HEK293 (cell line): Measurements from ENCODE around the gene EIF4E2.
A peak's percentile ranks its signal among the peaks of the same experiment; 100 is the strongest.

Experiments
- BCL11B ChIP-seq: fragments of 450-650 bp; formaldehyde crosslinking; IDR thresholded peaks from 2 replicates; pipeline ENCODE4 v1.5.1; 2016; ENCODE audit warnings: low read depth, missing biosample characterization, missing genetic modification characterization
- FEZF1 ChIP-seq: fragments of 450-650 bp; formaldehyde crosslinking; IDR thresholded peaks from 2 replicates; pipeline ENCODE4 v1.5.1; 2016; ENCODE audit warnings: missing biosample characterization, missing genetic modification characterization
- GLI2 ChIP-seq: fragments of 450-650 bp; formaldehyde crosslinking; IDR thresholded peaks from 2 replicates; pipeline ENCODE4; 2017; ENCODE audit warnings: missing biosample characterization, missing genetic modification characterization, low read depth, borderline replicate concordance
- GLIS1 ChIP-seq: fragments of 450-650 bp; formaldehyde crosslinking; IDR thresholded peaks from 2 replicates; pipeline ENCODE4 v1.5.1; 2016; ENCODE audit warnings: missing biosample characterization, missing genetic modification characterization
- OVOL3 ChIP-seq: fragments of 450-650 bp; formaldehyde crosslinking; IDR thresholded peaks from 2 replicates; pipeline ENCODE4 v1.5.1; 2016; ENCODE audit warnings: missing biosample characterization, missing genetic modification characterization
- PRDM2 ChIP-seq: fragments of 450-650 bp; formaldehyde crosslinking; IDR thresholded peaks from 2 replicates; pipeline ENCODE4 v1.5.1; 2016; ENCODE audit warnings: missing biosample characterization, missing genetic modification characterization, borderline replicate concordance
- ZBTB1 ChIP-seq: fragments of 450-650 bp; formaldehyde crosslinking; IDR thresholded peaks from 2 replicates; pipeline ENCODE4 v1.5.1; 2016; ENCODE audit warnings: missing biosample characterization, missing genetic modification characterization
- ZBTB26 ChIP-seq: fragments of 450-650 bp; formaldehyde crosslinking; optimal IDR thresholded peaks from 2 replicates; pipeline ENCODE3; 2016; ENCODE audit warnings: missing biosample characterization, mild to moderate bottlenecking, missing genetic modification characterization
- ZFHX2 ChIP-seq: fragments of 450-650 bp; formaldehyde crosslinking; conservative IDR thresholded peaks from 2 replicates; pipeline ENCODE4 v1.5.1; 2016; ENCODE audit warnings: missing biosample characterization, missing genetic modification characterization
- ZFP37 ChIP-seq: fragments of 450-650 bp; formaldehyde crosslinking; IDR thresholded peaks from 2 replicates; pipeline ENCODE4 v1.5.1; 2016; ENCODE audit warnings: missing biosample characterization, missing genetic modification characterization
- ZNF169 ChIP-seq: fragments of 450-650 bp; formaldehyde crosslinking; IDR thresholded peaks from 2 replicates; pipeline ENCODE4 v1.5.1; 2016; ENCODE audit warnings: missing biosample characterization, missing genetic modification characterization
- ZNF280D ChIP-seq: fragments of 450-650 bp; formaldehyde crosslinking; IDR thresholded peaks from 2 replicates; pipeline ENCODE4 v1.5.1; 2016; ENCODE audit warnings: missing biosample characterization, missing genetic modification characterization
- ZNF433 ChIP-seq: fragments of 450-650 bp; formaldehyde crosslinking; IDR thresholded peaks from 2 replicates; pipeline ENCODE4 v1.5.1; 2016; ENCODE audit warnings: missing biosample characterization, missing genetic modification characterization, low read depth
- ZNF548 ChIP-seq: fragments of 450-650 bp; formaldehyde crosslinking; IDR thresholded peaks from 2 replicates; pipeline ENCODE4 v1.5.1; 2016; ENCODE audit warnings: missing biosample characterization, missing genetic modification characterization
- ZNF600 ChIP-seq: fragments of 450-650 bp; formaldehyde crosslinking; IDR thresholded peaks from 2 replicates; pipeline ENCODE4 v1.5.1; 2016; ENCODE audit warnings: missing biosample characterization, missing genetic modification characterization
- ZNF639 ChIP-seq: fragments of 450-650 bp; formaldehyde crosslinking; IDR thresholded peaks from 2 replicates; pipeline ENCODE4 v1.5.1; 2016; ENCODE audit warnings: missing biosample characterization, missing genetic modification characterization
- ZNF664 ChIP-seq: fragments of 450-650 bp; formaldehyde crosslinking; IDR thresholded peaks from 2 replicates; pipeline ENCODE4 v1.5.1; 2016; ENCODE audit warnings: missing biosample characterization, missing genetic modification characterization
- ZNF792 ChIP-seq: fragments of 450-650 bp; formaldehyde crosslinking; IDR thresholded peaks from 2 replicates; pipeline ENCODE4 v1.5.1; 2016; ENCODE audit warnings: missing biosample characterization, missing genetic modification characterization
- TF ChIP-seq, protein P1 (sequence below): fragments of 450-650 bp; formaldehyde crosslinking; IDR thresholded peaks from 2 replicates; pipeline ENCODE4 v1.5.1; 2017; ENCODE audit warnings: missing biosample characterization, missing genetic modification characterization
- TF ChIP-seq, protein P2 (sequence below): fragments of 450-650 bp; formaldehyde crosslinking; IDR thresholded peaks from 2 replicates; pipeline ENCODE4 v1.5.1; 2016; ENCODE audit warnings: missing biosample characterization, missing genetic modification characterization, borderline replicate concordance
- TF ChIP-seq, protein P3 (sequence below): fragments of 450-650 bp; formaldehyde crosslinking; IDR thresholded peaks from 2 replicates; pipeline ENCODE4 v1.5.1; 2016; ENCODE audit warnings: missing biosample characterization, missing genetic modification characterization

Gene EIF4E2

DNA sequence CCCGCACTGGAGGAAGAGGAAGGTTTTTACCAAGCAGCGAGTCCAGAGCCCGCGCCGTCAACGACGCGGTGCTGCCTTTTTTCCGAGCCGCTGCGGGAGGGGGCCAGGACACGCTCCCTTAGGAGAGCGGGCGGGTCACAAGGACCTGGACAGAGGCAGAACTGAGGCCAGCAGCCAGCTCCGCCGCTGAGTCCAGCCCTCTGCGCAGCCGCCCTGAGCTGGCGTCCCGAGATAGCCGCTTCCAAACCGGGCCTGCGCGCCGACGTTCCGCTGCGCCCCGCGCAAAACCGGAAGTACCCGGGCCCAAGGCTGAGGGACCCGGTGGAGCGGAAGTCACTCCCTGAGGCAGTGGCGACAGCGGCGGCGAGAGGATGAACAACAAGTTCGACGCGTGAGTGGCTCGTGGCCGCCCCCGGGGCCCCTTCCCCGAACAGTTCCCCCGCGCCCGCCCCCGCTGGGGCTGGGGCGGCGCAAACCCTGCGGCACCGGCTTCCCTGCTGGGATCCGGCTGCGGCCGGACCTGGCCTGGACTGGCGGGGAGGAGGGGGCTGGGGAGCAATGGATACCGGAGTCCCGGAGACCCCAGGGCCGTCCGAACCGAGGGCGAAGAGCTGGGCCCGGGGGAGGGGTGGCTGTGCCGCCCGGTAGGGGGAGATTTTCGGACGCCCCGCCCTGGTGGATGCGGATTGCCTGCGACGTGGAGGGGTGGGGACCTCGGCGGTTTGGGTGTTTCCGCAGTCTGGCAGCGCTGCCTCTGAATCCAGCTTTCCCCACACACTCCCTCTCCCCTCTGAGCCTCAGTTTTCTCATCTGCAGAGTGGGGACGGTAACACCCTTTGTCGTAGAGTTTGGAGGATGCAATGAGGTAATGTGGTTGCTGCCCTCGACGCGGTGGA, at the start of gene EIF4E2, which contains the start of gene TIGD1 (continued):
- no peak for TF ChIP-seq ZNF639
- peak; percentile 82 for TF ChIP-seq ZBTB26 (tag by site-specific recombination)
- no peak for TF ChIP-seq ZNF280D (tag by site-specific recombination)
- no peak for TF ChIP-seq ZNF664 (tag by site-specific recombination)
- no peak for TF ChIP-seq ZNF169 (tag by site-specific recombination)
- TF ChIP-seq OVOL3 (tag by site-specific recombination): no peak
- TF ChIP-seq GLI2 (tag by site-specific recombination): no peak
- TF ChIP-seq ZFHX2 (tag by site-specific recombination): peak; percentile 95
- no peak for TF ChIP-seq ZNF548 (tag by site-specific recombination)
- TF ChIP-seq ZFP37 (tag by site-specific recombination): peak; percentile 74; the same call in 1 of the 2 replicates
- TF ChIP-seq, protein P1, sequence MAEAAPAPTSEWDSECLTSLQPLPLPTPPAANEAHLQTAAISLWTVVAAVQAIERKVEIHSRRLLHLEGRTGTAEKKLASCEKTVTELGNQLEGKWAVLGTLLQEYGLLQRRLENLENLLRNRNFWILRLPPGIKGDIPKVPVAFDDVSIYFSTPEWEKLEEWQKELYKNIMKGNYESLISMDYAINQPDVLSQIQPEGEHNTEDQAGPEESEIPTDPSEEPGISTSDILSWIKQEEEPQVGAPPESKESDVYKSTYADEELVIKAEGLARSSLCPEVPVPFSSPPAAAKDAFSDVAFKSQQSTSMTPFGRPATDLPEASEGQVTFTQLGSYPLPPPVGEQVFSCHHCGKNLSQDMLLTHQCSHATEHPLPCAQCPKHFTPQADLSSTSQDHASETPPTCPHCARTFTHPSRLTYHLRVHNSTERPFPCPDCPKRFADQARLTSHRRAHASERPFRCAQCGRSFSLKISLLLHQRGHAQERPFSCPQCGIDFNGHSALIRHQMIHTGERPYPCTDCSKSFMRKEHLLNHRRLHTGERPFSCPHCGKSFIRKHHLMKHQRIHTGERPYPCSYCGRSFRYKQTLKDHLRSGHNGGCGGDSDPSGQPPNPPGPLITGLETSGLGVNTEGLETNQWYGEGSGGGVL (tag by site-specific recombination): peak; percentile 94
- TF ChIP-seq ZBTB1 (tag by site-specific recombination): no peak
- no peak for TF ChIP-seq BCL11B (tag by site-specific recombination)
- TF ChIP-seq PRDM2 (tag by site-specific recombination): no peak
- TF ChIP-seq, protein P2, sequence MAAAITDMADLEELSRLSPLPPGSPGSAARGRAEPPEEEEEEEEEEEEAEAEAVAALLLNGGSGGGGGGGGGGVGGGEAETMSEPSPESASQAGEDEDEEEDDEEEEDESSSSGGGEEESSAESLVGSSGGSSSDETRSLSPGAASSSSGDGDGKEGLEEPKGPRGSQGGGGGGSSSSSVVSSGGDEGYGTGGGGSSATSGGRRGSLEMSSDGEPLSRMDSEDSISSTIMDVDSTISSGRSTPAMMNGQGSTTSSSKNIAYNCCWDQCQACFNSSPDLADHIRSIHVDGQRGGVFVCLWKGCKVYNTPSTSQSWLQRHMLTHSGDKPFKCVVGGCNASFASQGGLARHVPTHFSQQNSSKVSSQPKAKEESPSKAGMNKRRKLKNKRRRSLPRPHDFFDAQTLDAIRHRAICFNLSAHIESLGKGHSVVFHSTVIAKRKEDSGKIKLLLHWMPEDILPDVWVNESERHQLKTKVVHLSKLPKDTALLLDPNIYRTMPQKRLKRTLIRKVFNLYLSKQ (tag by site-specific recombination): no peak
- TF ChIP-seq ZNF792: no peak
- peak; percentile 87 for TF ChIP-seq ZNF600 (tag by site-specific recombination)
- TF ChIP-seq, protein P3, sequence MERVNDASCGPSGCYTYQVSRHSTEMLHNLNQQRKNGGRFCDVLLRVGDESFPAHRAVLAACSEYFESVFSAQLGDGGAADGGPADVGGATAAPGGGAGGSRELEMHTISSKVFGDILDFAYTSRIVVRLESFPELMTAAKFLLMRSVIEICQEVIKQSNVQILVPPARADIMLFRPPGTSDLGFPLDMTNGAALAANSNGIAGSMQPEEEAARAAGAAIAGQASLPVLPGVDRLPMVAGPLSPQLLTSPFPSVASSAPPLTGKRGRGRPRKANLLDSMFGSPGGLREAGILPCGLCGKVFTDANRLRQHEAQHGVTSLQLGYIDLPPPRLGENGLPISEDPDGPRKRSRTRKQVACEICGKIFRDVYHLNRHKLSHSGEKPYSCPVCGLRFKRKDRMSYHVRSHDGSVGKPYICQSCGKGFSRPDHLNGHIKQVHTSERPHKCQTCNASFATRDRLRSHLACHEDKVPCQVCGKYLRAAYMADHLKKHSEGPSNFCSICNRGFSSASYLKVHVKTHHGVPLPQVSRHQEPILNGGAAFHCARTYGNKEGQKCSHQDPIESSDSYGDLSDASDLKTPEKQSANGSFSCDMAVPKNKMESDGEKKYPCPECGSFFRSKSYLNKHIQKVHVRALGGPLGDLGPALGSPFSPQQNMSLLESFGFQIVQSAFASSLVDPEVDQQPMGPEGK: peak; percentile 90
- TF ChIP-seq FEZF1 (tag by site-specific recombination): peak; percentile 96
- no peak for TF ChIP-seq GLIS1
- TF ChIP-seq ZNF433: no peak
